CD4-positive, alpha-beta T cell treated with Interleukin-10 for 1 hour (primary cell): ENCODE results near the gene CDADC1.
A peak's percentile ranks its signal among the peaks of the same experiment; 100 is the strongest.

Experiments used
- DNase-seq: peaks from one replicate; pipeline ENCODE4 v3.0.0-alpha.2; 2020

Gene CDADC1

GRCh38 chr13:49297338-49297737 lies 49.6 kb downstream of the CDADC1 start:
- no peak for DNase-seq

- no peak for DNase-seq
These were observed 50.7 kb downstream of the CDADC1 start for GRCh38 chr13:49298416-49298815.

GRCh38 chr13:49298903-49299605 lies 51.3 kb downstream of the CDADC1 start:
- no peak for DNase-seq

- no peak for DNase-seq
These were observed 52.6 kb downstream of the CDADC1 start for GRCh38 chr13:49300276-49300675.

GRCh38 chr13:49300739-49301589 lies 53.2 kb downstream of the CDADC1 start:
- DNase-seq: peak; percentile 85

GRCh38 chr13:49302222-49302621 lies 54.5 kb downstream of the CDADC1 start:
- DNase-seq: no peak

GRCh38 chr13:49302817-49303216 lies 55.1 kb downstream of the CDADC1 start:
- no peak for DNase-seq

GRCh38 chr13:49303533-49304252 lies 56.0 kb downstream of the CDADC1 start:
- no peak for DNase-seq

GRCh38 chr13:49304356-49304755 lies 56.6 kb downstream of the CDADC1 start:
- no peak for DNase-seq

GRCh38 chr13:49304763-49305700 lies 57.3 kb downstream of the CDADC1 start:
- no peak for DNase-seq

GRCh38 chr13:49305792-49306425 lies 58.2 kb downstream of the CDADC1 start:
- no peak for DNase-seq

- no peak for DNase-seq
These were observed 59.6 kb downstream of the CDADC1 start for GRCh38 chr13:49307365-49307764.

GRCh38 chr13:49308097-49308875 lies 60.6 kb downstream of the CDADC1 start:
- DNase-seq: no peak

- no peak for DNase-seq
These were observed 61.2 kb downstream of the CDADC1 start for GRCh38 chr13:49308921-49309408.

GRCh38 chr13:49310251-49310650 lies 62.5 kb downstream of the CDADC1 start:
- no peak for DNase-seq

GRCh38 chr13:49311816-49312215 lies 64.1 kb downstream of the CDADC1 start:
- DNase-seq: no peak

- DNase-seq: no peak
These were observed 66.7 kb downstream of the CDADC1 start for GRCh38 chr13:49314344-49314882.

GRCh38 chr13:49315036-49315565 lies 67.4 kb downstream of the CDADC1 start:
- no peak for DNase-seq

- DNase-seq: no peak
These were observed 68.2 kb downstream of the CDADC1 start for GRCh38 chr13:49315756-49316482.

GRCh38 chr13:49319551-49319950 lies 71.8 kb downstream of the CDADC1 start:
- no peak for DNase-seq
